Keratinocyte (primary cell): ENCODE results near the gene TRIM3.

Source experiments
- EZH2 ChIP-seq: IDR thresholded peaks from one replicate; pipeline ENCODE4 v1.6.1; 2012; ENCODE audit warnings: inconsistent platforms, mild to moderate bottlenecking, low read length, moderate library complexity
- TF ChIP-seq, protein P1 (sequence below), 3 experiments: IDR thresholded peaks in 1 of 3; conservative IDR thresholded peaks in 1 of 3; optimal IDR thresholded peaks in 1 of 3; 2 replicates in 2 of 3; 3 replicates in 1 of 3; pipeline versions ENCODE3 to v1.5.1; 2011; ENCODE audit warnings: low read length in 3 of 3, mild to moderate bottlenecking in 3 of 3, moderate library complexity in 2 of 3, control low read depth in 1 of 3, inconsistent platforms in 1 of 3; ENCODE audit not compliant: insufficient read depth in 2 of 3; ENCODE audit errors: extremely low read depth in 1 of 3

DNA sequence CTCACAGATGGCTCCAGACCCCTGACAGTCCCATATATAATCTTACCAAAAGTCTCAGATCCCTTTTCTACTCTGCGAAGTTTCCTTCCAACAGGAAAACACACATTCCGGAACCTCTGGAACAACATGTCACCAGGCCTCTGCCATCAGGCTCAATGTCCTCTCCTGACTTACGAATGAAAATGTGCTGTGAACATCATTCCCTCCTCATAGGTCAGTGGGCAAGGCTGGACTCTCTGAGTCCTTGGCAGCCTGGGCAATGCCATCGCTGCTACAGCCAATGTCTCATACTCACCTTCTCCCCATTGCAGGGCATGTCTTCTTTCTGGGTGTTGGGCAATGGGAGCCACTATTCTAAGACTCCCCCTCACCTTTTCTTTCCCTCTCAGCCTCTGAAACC lies 31.3 kb downstream of the TRIM3 start:
- TF ChIP-seq, protein P1, sequence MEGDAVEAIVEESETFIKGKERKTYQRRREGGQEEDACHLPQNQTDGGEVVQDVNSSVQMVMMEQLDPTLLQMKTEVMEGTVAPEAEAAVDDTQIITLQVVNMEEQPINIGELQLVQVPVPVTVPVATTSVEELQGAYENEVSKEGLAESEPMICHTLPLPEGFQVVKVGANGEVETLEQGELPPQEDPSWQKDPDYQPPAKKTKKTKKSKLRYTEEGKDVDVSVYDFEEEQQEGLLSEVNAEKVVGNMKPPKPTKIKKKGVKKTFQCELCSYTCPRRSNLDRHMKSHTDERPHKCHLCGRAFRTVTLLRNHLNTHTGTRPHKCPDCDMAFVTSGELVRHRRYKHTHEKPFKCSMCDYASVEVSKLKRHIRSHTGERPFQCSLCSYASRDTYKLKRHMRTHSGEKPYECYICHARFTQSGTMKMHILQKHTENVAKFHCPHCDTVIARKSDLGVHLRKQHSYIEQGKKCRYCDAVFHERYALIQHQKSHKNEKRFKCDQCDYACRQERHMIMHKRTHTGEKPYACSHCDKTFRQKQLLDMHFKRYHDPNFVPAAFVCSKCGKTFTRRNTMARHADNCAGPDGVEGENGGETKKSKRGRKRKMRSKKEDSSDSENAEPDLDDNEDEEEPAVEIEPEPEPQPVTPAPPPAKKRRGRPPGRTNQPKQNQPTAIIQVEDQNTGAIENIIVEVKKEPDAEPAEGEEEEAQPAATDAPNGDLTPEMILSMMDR (optimal IDR thresholded peaks at IDR 0.05 in 1 of 3, IDR thresholded peaks at IDR 0.05 in 1 of 3, conservative IDR thresholded peaks at IDR 0.05 in 1 of 3; ENCODE audit: extremely low read depth in 1 of 3, insufficient read depth in 2 of 3, low read length in 3 of 3) = no peak
- TF ChIP-seq EZH2 = no peak
